Stomach smooth muscle (tissue), 2 donors: ENCODE data around the gene NEURL1.

ENCODE experiments used
- H3K27ac ChIP-seq: one replicate; pipeline ENCODE4 v1.7.0; 2013; ENCODE audit warnings: mild to moderate bottlenecking, low read length, inconsistent platforms
- H3K27me3 ChIP-seq, 2 donors: one replicate each; pipeline ENCODE4 v1.7.0; 2013; ENCODE audit warnings: low read length in 2 of 2; ENCODE audit not compliant: insufficient read depth in 2 of 2, control insufficient read depth in 1 of 2
- H3K36me3 ChIP-seq, 2 donors: one replicate each; pipeline ENCODE4 v1.7.0; 2013; ENCODE audit warnings: low read length in 2 of 2; ENCODE audit not compliant: control insufficient read depth in 2 of 2, insufficient read depth in 2 of 2
- H3K4me1 ChIP-seq: one replicate; pipeline ENCODE4 v1.7.0; 2013; ENCODE audit warnings: low read length; ENCODE audit not compliant: control insufficient read depth, insufficient read depth
- H3K4me3 ChIP-seq, 2 donors: one replicate each; pipeline ENCODE4 v1.7.0; 2013; ENCODE audit warnings: low read length in 2 of 2
- H3K9ac ChIP-seq, 2 donors: one replicate each; pipeline ENCODE4 v1.7.0; 2013; ENCODE audit warnings: low read length in 2 of 2, mild to moderate bottlenecking in 1 of 2
- H3K9me3 ChIP-seq, 2 donors: one replicate each; pipeline ENCODE4 v1.7.0; 2013; ENCODE audit warnings: low read length in 2 of 2; ENCODE audit not compliant: control insufficient read depth in 2 of 2
- donor health status: healthy.
- donor health status: Pancreatic carcinoma.

Gene NEURL1

GRCh38 chr10:103465411-103466179 is 27.9 kb upstream of the NEURL1 start:
- Histone ChIP-seq H3K4me3 (no peak overlapping the region), H3K27me3 (no peaks in the 10 kb centered on the region), H3K9me3 (no peaks in the 10 kb centered on the region), H3K36me3 (no peaks in the 10 kb centered on the region), H3K9ac (no peak overlapping the region), H3K27ac (no peak overlapping the region), H3K4me1 (no peaks in the 10 kb centered on the region)

- H3K9ac ChIP-seq = no peak overlapping the region
- no peak overlapping the region for H3K4me3 ChIP-seq
- H3K27ac ChIP-seq = no peak overlapping the region
- H3K27me3 ChIP-seq = no peaks in the 10 kb centered on the region
- H3K36me3 ChIP-seq = no peaks in the 10 kb centered on the region
- H3K9me3 ChIP-seq = no peaks in the 10 kb centered on the region
- H3K4me1 ChIP-seq = no peaks in the 10 kb centered on the region
Measured at GRCh38 chr10:103466734-103467133, 26.8 kb upstream of the NEURL1 start.

- Histone ChIP-seq H3K9ac (no peak overlapping the region), H3K27ac (no peak overlapping the region), H3K27me3 (no peaks in the 10 kb centered on the region), H3K4me3 (no peak overlapping the region), H3K9me3 (no peaks in the 10 kb centered on the region), H3K36me3 (no peaks in the 10 kb centered on the region), H3K4me1 (no peaks in the 10 kb centered on the region)
Measured at GRCh38 chr10:103467406-103467805, 26.1 kb upstream of the NEURL1 start.

- H3K36me3 ChIP-seq = no peaks in the 10 kb centered on the region
- H3K4me3 ChIP-seq = no peak overlapping the region
- H3K9me3 ChIP-seq = no peaks in the 10 kb centered on the region
- H3K27me3 ChIP-seq = no peaks in the 10 kb centered on the region
- no peak overlapping the region for H3K27ac ChIP-seq
- no peak overlapping the region for H3K9ac ChIP-seq
- H3K4me1 ChIP-seq = no peaks in the 10 kb centered on the region
Measured at GRCh38 chr10:103469201-103469600, 24.3 kb upstream of the NEURL1 start.

GRCh38 chr10:103470761-103471653 is 22.5 kb upstream of the NEURL1 start:
- Histone ChIP-seq H3K9ac (no peak overlapping the region), H3K4me1 (no peaks in the 10 kb centered on the region), H3K27me3 (peaks cover 0 to 2% of the 10 kb centered on the region in 2 donors), H3K27ac (no peak overlapping the region), H3K9me3 (no peaks in the 10 kb centered on the region), H3K36me3 (no peaks in the 10 kb centered on the region), H3K4me3 (no peak overlapping the region)

- H3K9ac ChIP-seq = no peak overlapping the region
- no peaks in the 10 kb centered on the region for H3K4me1 ChIP-seq
- no peaks in the 10 kb centered on the region for H3K36me3 ChIP-seq
- H3K27ac ChIP-seq = no peak overlapping the region
- peaks cover 0 to 2% of the 10 kb centered on the region in 2 donors for H3K27me3 ChIP-seq
- H3K4me3 ChIP-seq = no peak overlapping the region
- no peaks in the 10 kb centered on the region for H3K9me3 ChIP-seq
Measured at GRCh38 chr10:103472005-103472404, 21.5 kb upstream of the NEURL1 start.

GRCh38 chr10:103473261-103473671 is 20.2 kb upstream of the NEURL1 start:
- H3K27ac ChIP-seq = no peak overlapping the region
- H3K9me3 ChIP-seq = no peaks in the 10 kb centered on the region
- H3K4me3 ChIP-seq = no peak overlapping the region
- H3K4me1 ChIP-seq = no peaks in the 10 kb centered on the region
- no peak overlapping the region for H3K9ac ChIP-seq
- peaks cover 0 to 2% of the 10 kb centered on the region in 2 donors for H3K27me3 ChIP-seq
- H3K36me3 ChIP-seq = no peaks in the 10 kb centered on the region

- H3K9ac ChIP-seq = no peak overlapping the region
- H3K4me1 ChIP-seq = no peaks in the 10 kb centered on the region
- H3K4me3 ChIP-seq = no peak overlapping the region
- H3K36me3 ChIP-seq = no peaks in the 10 kb centered on the region
- H3K9me3 ChIP-seq = no peaks in the 10 kb centered on the region
- no peak overlapping the region for H3K27ac ChIP-seq
- peaks cover 0 to 2% of the 10 kb centered on the region in 2 donors for H3K27me3 ChIP-seq
Measured at GRCh38 chr10:103474077-103474476, 19.4 kb upstream of the NEURL1 start.

GRCh38 chr10:103475437-103475836 is 18.1 kb upstream of the NEURL1 start:
- no peak overlapping the region for H3K4me3 ChIP-seq
- H3K27ac ChIP-seq = no peak overlapping the region
- no peaks in the 10 kb centered on the region for H3K4me1 ChIP-seq
- peaks cover 0 to 2% of the 10 kb centered on the region in 2 donors for H3K27me3 ChIP-seq
- no peaks in the 10 kb centered on the region for H3K9me3 ChIP-seq
- H3K9ac ChIP-seq = no peak overlapping the region
- H3K36me3 ChIP-seq = no peaks in the 10 kb centered on the region

GRCh38 chr10:103476046-103476768 is 17.3 kb upstream of the NEURL1 start:
- Histone ChIP-seq H3K9me3 (no peaks in the 10 kb centered on the region), H3K4me3 (no peak overlapping the region), H3K27me3 (peaks cover 0 to 2% of the 10 kb centered on the region in 2 donors), H3K27ac (no peak overlapping the region), H3K9ac (no peak overlapping the region), H3K4me1 (no peaks in the 10 kb centered on the region), H3K36me3 (no peaks in the 10 kb centered on the region)
